Neural progenitor cell (in vitro differentiated cells): ENCODE measurements around the gene ERBB3. TPM values are rescaled to one million over a fixed set of nuclear protein-coding genes. Genes with fewer than 3 reads are reported as not detected.
"Not testable (repeated sequence)": the region's sequence is repeated elsewhere in the genome, so short reads cannot be mapped to it uniquely, and the experiment has no call there.

Experiments
- DNase-seq: peaks from one replicate; pipeline ENCODE4 v3.0.0-alpha.2; 2016; ENCODE audit warnings: low spot score
- H2AFZ ChIP-seq: fragments of 200-600 bp; sonication (generic); replicated peaks from 2 replicates; pipeline ENCODE4 v1.6.1; 2016; ENCODE audit warnings: antibody characterized with exemption
- H3F3A ChIP-seq: fragments of 200-600 bp; sonication (generic); 2 replicates; pipeline ENCODE4 v1.6.1; 2016; ENCODE audit warnings: antibody characterized with exemption, low read depth
- H3K27ac ChIP-seq: fragments of 200-600 bp; sonication (generic); 2 replicates; pipeline ENCODE4 v1.5.1; 2016; ENCODE audit warnings: mild to moderate bottlenecking
- H3K27me3 ChIP-seq: fragments of 200-600 bp; sonication (generic); 2 replicates; pipeline ENCODE4 v1.6.1; 2016; ENCODE audit warnings: mild to moderate bottlenecking, moderate library complexity
- H3K36me3 ChIP-seq: fragments of 200-600 bp; sonication (generic); 2 replicates; pipeline ENCODE4 v1.5.1; 2016
- H3K4me1 ChIP-seq: fragments of 200-600 bp; sonication (generic); 2 replicates; pipeline ENCODE4 v1.6.1; 2016; ENCODE audit warnings: mixed run types
- H3K4me2 ChIP-seq: fragments of 200-600 bp; sonication (generic); 2 replicates; pipeline ENCODE4 v1.6.1; 2016
- H3K4me3 ChIP-seq: fragments of 200-600 bp; sonication (generic); 2 replicates; pipeline ENCODE4 v1.5.1; 2016
- H3K79me2 ChIP-seq: fragments of 200-600 bp; sonication (generic); 2 replicates; pipeline ENCODE4 v1.6.1; 2016; ENCODE audit warnings: low read depth
- H3K9ac ChIP-seq: fragments of 200-600 bp; sonication (generic); 2 replicates; pipeline ENCODE4 v1.6.1; 2016
- H3K9me3 ChIP-seq: fragments of 200-600 bp; sonication (generic); 2 replicates; pipeline ENCODE4 v1.5.1; 2016; ENCODE audit warnings: low read depth
- H4K20me1 ChIP-seq: fragments of 200-600 bp; sonication (generic); 2 replicates; pipeline ENCODE4 v1.6.1; 2016; ENCODE audit warnings: low read depth
- H3K27ac Mint-ChIP-seq: 3 replicates; pipeline ENCODE4 v1.8.0; 2021; ENCODE audit warnings: mixed read lengths
- H3K27me3 Mint-ChIP-seq: 2 replicates; pipeline ENCODE4 v1.8.0; 2022; ENCODE audit warnings: low read depth, mild to moderate bottlenecking, inconsistent platforms, moderate library complexity, mixed read lengths; ENCODE audit not compliant: insufficient read depth
- H3K36me3 Mint-ChIP-seq: 3 replicates; pipeline ENCODE4 v1.8.0; 2021; ENCODE audit warnings: mixed read lengths
- H3K4me1 Mint-ChIP-seq: 3 replicates; pipeline ENCODE4 v1.8.0; 2021; ENCODE audit warnings: mixed read lengths
- H3K4me3 Mint-ChIP-seq: 3 replicates; pipeline ENCODE4 v1.8.0; 2021; ENCODE audit warnings: mild to moderate bottlenecking, moderate library complexity, mixed read lengths
- H3K9me3 Mint-ChIP-seq: 3 replicates; pipeline ENCODE4 v1.8.0; 2020; ENCODE audit warnings: mixed read lengths
- EZH2 ChIP-seq: fragments of 200-600 bp; sonication (generic); IDR thresholded peaks from 2 replicates; pipeline ENCODE4 v1.6.1; 2017; ENCODE audit warnings: antibody characterized with exemption, mild to moderate bottlenecking, moderate library complexity
- EZH2phosphoT487 ChIP-seq: fragments of 200-600 bp; sonication (generic); IDR thresholded peaks from 2 replicates; pipeline ENCODE4 v1.6.1; 2017; ENCODE audit warnings: antibody characterized with exemption
- total RNA-seq: library from RNA; depleted of rRNA; stranded (reverse); fragments of >200 nt; gene quantifications from 2 replicates; pipeline ENCODE4 v1.2.3, GENCODE V29; 2015; ENCODE audit warnings: low replicate concordance
- TF ChIP-seq, protein P1 (sequence below): fragments of 200-600 bp; sonication (generic); IDR thresholded peaks from 2 replicates; pipeline ENCODE4 v1.5.1; 2017; ENCODE audit warnings: antibody characterized with exemption, mild to moderate bottlenecking

ERBB3 gene
- total RNA-seq, 1 donor from 2014 or later: 8.8 TPM

DNA sequence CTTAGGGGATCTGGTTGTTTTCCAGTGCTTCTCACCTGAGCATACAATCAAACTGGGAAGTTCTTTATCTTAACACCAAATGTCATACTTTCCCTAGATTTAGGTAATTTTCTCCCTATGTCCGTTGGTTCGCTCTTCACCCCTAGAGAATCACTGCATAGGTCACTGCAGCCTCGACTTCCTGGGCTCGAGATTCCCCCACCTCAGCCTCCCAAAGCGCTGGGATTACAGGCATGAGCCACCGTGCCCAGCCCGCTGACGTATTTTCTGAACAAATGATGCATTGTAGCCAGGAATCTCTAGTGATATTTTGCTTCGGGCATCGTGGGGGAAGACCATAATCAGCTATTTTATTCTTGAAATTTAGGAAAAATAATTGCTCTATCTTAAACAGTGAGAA lies 35.4 kb downstream of the ERBB3 start:
- TF ChIP-seq, protein P1, sequence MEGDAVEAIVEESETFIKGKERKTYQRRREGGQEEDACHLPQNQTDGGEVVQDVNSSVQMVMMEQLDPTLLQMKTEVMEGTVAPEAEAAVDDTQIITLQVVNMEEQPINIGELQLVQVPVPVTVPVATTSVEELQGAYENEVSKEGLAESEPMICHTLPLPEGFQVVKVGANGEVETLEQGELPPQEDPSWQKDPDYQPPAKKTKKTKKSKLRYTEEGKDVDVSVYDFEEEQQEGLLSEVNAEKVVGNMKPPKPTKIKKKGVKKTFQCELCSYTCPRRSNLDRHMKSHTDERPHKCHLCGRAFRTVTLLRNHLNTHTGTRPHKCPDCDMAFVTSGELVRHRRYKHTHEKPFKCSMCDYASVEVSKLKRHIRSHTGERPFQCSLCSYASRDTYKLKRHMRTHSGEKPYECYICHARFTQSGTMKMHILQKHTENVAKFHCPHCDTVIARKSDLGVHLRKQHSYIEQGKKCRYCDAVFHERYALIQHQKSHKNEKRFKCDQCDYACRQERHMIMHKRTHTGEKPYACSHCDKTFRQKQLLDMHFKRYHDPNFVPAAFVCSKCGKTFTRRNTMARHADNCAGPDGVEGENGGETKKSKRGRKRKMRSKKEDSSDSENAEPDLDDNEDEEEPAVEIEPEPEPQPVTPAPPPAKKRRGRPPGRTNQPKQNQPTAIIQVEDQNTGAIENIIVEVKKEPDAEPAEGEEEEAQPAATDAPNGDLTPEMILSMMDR: no peak
- no peak for TF ChIP-seq EZH2phosphoT487
- TF ChIP-seq EZH2: no peak
- Histone ChIP-seq H3K79me2 (peaks cover 23% of the 10 kb centered on the region), H3K4me1 (peaks cover 12% of the 10 kb centered on the region), H3K9ac (peak overlapping the region; percentile 70), H3K4me2 (peak overlapping the region; percentile 99), H2AFZ (peak overlapping the region; percentile 81), H3F3A (peaks cover 78% of the 10 kb centered on the region), H3K27me3 (no peaks in the 10 kb centered on the region), H3K27ac (no peak overlapping the region), H3K36me3 (peaks cover 12% of the 10 kb centered on the region), H3K9me3 (no peaks in the 10 kb centered on the region), H3K4me3 (peak overlapping the region; percentile 62), H4K20me1 (peaks cover 26% of the 10 kb centered on the region)
- H3K9me3 Mint-ChIP-seq: no peaks in the 10 kb centered on the region
- no peak overlapping the region for H3K27ac Mint-ChIP-seq
- peak; percentile 23 for DNase-seq
- peak overlapping the region; percentile 99 for H3K4me3 Mint-ChIP-seq
- H3K27me3 Mint-ChIP-seq: peaks cover 7% of the 10 kb centered on the region
- peaks cover 25% of the 10 kb centered on the region for H3K4me1 Mint-ChIP-seq
- H3K36me3 Mint-ChIP-seq: peaks cover 42% of the 10 kb centered on the region

DNA sequence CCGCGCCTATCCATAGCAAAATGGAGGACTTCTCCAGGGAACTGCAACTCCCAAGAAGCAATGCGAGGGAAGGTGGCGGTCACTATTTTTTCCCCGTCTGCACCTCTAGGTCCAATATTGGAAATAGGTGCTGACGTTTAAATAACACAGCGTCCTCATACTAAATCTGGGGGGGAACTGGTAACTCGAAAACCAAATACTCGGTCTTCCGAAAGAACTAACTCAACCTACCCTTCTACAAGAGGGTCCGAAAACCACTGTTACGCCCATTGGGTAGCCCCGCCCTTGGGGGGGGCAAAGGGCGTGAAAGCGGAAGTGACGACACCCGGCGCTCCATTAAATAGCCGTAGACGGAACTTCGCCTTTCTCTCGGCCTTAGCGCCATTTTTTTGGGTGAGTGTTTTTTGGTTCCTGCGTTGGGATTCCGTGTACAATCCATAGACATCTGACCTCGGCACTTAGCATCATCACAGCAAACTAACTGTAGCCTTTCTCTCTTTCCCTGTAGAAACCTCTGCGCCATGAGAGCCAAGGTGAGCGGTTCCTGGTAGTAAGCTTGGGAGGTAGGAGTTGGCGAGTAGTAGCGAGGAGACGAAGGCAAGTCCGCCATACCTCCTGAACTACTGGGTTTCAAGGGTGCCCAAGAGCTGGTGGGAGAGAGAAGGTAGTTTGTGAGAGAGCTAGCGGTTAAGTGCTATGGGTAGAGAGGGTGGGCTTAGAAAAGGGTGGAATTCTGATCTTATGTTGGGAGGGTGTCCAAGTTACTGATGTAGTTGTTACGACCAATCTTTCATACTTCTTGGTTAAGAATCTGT lies 36.5 kb downstream of the ERBB3 start, which contains the start of gene RPL41:
TSS of gene RPL41 (plus strand) at position 367 of the 815 bp plus-strand sequence.
- no peaks in the 10 kb centered on the region for H3K9me3 ChIP-seq
- peaks cover 69% of the 10 kb centered on the region for H3F3A ChIP-seq
- peak within 1 kb of the TSS; percentile 98 for H3K9ac ChIP-seq
- no peaks in the 10 kb centered on the region for H3K27me3 ChIP-seq
- TF ChIP-seq EZH2phosphoT487 (no peak), EZH2 (no peak)
- TF ChIP-seq, protein P1: no peak
- H2AFZ ChIP-seq: peak within 1 kb of the TSS; percentile 81
- H3K4me1 ChIP-seq: peaks cover 12% of the 10 kb centered on the region
- H3K27ac Mint-ChIP-seq: peak within 1 kb of the TSS; percentile 98
- H3K4me1 Mint-ChIP-seq: peaks cover 25% of the 10 kb centered on the region
- peaks cover 38% of the 10 kb centered on the region for H3K36me3 Mint-ChIP-seq
- H3K9me3 Mint-ChIP-seq: no peaks in the 10 kb centered on the region
- peaks cover 3% of the 10 kb centered on the region for H3K36me3 ChIP-seq
- H3K4me2 ChIP-seq: peak within 1 kb of the TSS; percentile 99
- H4K20me1 ChIP-seq: peaks cover 26% of the 10 kb centered on the region
- H3K4me3 Mint-ChIP-seq: peak within 1 kb of the TSS; percentile 99
- H3K79me2 ChIP-seq: peaks cover 23% of the 10 kb centered on the region
- peak within 1 kb of the TSS; percentile 96 for H3K27ac ChIP-seq
- peaks cover 7% of the 10 kb centered on the region for H3K27me3 Mint-ChIP-seq
- H3K4me3 ChIP-seq: peak within 1 kb of the TSS; percentile 62
- peak; percentile 98 for DNase-seq

DNA sequence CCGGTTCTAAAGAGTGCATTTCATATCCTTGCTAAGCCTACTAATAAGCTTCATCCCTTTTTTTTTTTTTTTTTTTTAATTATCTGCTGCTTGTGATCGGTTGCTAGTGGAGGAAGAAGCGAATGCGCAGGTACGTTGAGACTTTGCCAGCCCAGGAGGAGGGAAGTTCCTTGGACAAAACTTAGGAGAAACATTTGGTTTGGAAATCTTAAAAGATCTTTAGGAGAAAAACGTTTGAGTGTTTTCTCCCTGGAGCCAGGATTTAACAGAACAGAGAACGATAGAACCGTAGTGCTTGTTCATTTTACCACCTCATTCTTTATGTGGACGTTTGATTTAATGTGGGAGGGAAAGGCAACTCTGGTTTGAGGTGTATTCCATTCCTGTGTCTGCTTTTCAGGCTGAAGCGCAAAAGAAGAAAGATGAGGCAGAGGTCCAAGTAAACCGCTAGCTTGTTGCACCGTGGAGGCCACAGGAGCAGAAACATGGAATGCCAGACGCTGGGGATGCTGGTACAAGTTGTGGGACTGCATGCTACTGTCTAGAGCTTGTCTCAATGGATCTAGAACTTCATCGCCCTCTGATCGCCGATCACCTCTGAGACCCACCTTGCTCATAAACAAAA lies 37.2 kb downstream of the ERBB3 start:
- peak overlapping the region; percentile 98 for H3K9ac ChIP-seq
- Mint-ChIP-seq H3K36me3 (peaks cover 35% of the 10 kb centered on the region), H3K27ac (peak overlapping the region; percentile 98), H3K4me3 (peak overlapping the region; percentile 99), H3K4me1 (peaks cover 25% of the 10 kb centered on the region)
- not testable (repeated sequence) for H3K27me3 ChIP-seq, H3K36me3 ChIP-seq, H2AFZ ChIP-seq, H3K9me3 Mint-ChIP-seq, H3K27me3 Mint-ChIP-seq, H3K9me3 ChIP-seq, DNase-seq
- H3K4me3 ChIP-seq: peak overlapping the region; percentile 62
- peaks cover 26% of the 10 kb centered on the region for H4K20me1 ChIP-seq
- H3K4me2 ChIP-seq: peak overlapping the region; percentile 99
- peaks cover 12% of the 10 kb centered on the region for H3K4me1 ChIP-seq
- peak overlapping the region; percentile 96 for H3K27ac ChIP-seq
- peaks cover 23% of the 10 kb centered on the region for H3K79me2 ChIP-seq
- peaks cover 64% of the 10 kb centered on the region for H3F3A ChIP-seq
